Stimulated activated CD8-positive, alpha-beta memory T cell treated with anti-CD3 and anti-CD28 coated beads, Interleukin-2, amount 100 ng/mL, for 48 hours (primary cell): ENCODE results near the gene OBSCN.
"Not testable (repeated sequence)": the region's sequence is repeated elsewhere in the genome, so short reads cannot be mapped to it uniquely, and the experiment has no call there.

Experiments
- DNase-seq, 2 donors: peaks; one replicate each; pipeline ENCODE4 v3.0.0-alpha.2; 2020; ENCODE audit warnings: low read depth in 2 of 2

OBSCN gene

DNA sequence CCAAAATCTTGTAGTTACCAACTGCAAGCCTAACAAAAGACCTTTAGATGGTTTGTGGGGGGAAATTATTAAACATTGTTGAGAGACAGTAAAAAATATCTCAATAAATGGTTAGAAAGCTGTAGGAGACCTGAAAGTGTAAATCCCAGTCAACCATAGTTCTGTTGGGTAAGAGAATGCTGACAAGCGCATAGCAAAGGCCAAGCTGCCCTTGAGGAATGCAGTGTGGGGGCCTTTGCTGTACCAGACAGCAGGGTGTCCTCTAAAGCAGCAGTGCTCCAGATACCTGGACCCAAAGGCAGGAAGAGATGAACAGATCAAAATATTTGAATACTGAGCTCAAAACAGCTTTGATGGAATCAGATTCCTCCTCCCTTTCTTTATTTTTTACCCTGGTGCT lies 54.6 kb downstream of the OBSCN start:
- DNase-seq: no peak

DNA sequence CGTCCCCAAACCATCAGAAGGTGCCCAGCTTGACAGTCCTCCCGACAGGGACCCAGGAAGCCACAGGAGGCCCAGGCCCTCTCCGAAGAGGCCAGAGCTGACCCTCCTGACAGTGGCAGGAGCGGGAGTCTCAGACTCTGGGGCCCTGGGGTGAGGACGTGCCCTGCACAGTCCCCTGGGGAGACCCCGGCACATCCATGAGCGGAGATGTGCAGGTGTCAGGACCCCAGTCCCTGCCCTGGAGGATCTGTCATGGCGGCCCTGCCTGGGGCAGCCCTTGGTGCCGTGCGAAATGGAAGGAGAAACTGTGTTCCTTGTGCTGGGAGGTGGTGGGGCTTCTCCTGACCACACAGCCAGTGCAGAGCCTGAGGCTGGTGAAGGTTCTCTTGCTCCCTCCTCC lies 55.8 kb downstream of the OBSCN start:
- no peak for DNase-seq

DNA sequence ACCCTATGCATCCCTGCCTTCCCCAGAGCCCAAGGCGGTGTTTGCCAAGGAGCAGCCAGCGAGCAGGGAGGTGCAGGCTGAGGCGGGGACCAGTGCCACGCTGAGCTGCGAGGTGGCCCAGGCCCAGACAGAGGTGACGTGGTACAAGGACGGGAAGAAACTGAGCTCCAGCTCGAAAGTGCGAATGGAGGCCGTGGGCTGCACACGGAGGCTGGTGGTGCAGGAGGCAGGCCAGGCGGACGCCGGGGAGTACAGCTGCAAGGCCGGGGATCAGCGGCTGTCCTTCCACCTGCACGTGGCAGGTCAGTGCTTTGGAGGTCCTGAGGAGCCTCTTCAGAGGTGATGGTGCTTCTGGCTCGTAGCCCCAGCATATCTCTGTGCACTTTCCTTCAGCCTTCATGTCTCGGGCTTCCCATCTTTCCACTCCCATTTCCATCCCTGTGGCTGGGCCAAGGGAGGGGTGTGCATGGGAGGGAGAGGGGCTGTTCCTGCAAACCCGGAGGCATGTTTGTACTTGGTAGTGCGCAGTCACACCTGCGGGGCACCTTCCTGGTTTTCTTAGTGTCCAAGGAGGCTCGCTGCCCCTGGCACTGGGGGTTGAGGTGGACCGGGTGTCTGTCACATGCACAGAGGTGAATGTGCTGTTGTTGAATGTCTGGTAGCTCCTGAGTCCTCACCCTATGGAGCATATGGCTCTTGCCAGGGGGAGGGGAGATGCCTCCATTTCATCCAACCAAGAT lies 56.4 kb downstream of the OBSCN start:
- DNase-seq: no peak

DNA sequence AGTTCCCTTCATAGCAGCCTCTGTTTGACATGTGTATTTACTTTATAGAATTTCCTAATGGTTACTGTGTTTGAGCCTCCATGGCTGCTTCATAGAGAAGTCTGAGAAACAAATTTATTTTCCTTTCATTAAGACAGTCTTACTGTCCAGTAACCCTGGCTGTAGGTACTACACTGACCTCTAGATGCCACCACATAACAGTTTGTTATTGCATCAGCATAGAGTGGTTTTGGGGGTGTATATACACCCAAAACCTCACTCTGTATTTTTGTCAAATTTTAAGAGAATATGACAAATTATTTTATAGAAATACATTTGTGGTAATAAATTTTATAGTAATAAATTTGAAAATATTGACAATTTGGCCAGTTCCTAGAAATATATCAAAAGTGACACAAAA lies 57.3 kb downstream of the OBSCN start:
- DNase-seq: no peak

DNA sequence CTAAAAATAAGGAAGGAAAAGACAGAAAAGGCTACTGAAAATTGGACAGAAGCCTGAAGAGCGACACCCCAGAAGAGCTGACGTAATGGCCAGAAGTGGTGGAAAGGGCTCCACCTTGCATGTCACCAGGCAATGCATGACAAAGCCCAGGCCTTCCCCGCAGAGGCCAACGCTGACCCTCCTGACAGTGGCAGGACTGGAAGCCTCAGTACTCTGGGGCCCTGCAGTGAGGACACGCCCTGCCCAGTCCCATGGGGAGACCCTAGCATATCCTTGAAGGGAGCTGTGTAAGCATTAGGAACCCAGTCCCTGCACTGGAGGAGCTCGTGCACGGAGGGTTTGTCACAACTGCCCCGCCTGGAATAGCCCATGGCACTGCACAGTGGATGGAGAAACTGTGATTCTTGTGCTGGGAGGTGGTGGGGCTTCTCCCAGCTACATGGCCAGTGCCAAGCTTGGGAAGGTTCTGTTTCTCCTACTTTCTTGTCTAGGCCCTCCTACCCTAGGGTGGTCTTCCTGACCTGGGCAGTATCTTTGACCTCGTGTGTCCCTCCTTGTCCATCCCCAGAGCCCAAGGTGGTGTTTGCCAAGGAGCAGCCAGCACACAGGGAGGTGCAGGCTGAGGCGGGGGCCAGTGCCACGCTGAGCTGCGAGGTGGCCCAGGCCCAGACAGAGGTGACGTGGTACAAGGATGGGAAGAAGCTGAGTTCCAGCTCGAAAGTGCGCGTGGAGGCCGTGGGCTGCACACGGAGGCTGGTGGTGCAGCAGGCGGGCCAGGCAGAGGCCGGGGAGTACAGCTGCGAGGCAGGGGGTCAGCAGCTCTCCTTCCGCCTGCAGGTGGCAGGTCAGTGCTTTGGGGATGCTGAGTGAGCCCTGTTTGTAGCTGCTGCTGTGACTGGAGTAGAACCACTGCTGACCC lies 60.4 kb downstream of the OBSCN start:
- no peak for DNase-seq

DNA sequence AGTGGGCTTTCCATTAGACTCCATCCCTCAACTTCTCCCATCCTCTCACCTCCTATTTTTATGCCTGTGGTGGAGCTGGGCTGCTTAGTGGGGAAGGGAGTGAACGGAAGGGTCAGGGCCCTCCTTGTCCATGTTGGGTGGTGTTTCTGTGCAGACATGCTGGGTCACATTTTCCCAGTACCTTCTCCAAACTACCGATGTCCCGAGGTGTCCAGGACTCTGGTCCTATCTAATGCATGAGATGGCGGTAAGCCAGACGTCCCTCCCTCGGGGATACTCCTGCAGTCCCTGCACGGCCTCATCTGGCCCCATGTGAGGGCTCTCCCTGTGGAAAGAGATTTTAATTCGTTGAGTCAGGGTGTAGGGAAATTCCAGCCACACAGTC lies 61.0 kb downstream of the OBSCN start:
- DNase-seq: no peak

GRCh38 chr1:228269431-228269830 lies 61.6 kb downstream of the OBSCN start:
- not testable (repeated sequence) for DNase-seq

DNA sequence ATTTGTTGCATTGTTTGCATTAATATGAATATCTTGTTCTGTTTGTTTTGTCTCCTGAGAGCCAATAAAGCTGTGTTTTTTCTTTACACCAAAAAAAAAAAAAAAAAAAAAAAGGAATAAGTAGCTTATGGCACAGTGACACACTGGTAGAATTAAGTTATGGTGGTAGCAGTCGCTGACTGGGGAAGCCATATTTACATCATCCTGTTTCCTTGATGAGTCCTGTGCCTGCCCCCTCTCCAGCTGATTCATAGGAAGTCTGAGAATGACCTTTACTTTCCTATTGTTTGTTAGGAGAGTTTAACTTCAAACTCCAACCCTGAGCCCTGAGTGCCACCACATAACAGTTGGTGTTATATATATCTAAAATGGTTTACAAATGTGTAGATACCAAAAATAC lies 62.2 kb downstream of the OBSCN start:
- DNase-seq: no peak

DNA sequence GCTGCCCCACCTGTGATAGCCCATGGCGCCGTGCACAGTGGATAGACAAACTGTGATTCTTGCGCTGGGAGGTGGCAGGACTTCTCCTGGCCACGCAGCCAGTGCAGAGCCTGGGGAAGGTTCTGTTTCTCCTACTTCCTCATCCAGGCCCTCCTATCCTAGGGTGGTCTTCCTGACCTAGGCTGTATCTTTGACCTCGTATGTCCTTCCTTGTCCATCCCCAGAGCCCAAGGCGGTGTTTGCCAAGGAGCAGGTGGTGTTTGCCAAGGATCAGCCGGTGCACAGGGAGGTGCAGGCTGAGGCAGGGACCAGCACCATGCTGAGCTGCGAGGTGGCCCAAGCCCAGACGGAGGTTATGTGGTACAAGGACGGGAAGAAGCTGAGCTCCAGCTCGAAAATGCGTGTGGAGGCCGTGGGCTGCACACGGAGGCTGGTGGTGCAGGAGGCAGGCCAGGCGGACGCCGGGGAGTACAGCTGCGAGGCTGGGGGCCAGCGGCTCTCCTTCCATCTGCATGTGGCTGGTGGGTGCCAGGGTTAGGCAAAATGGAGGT lies 63.9 kb downstream of the OBSCN start:
- DNase-seq: no peak

GRCh38 chr1:228272331-228272791 lies 64.5 kb downstream of the OBSCN start:
- DNase-seq: no peak

DNA sequence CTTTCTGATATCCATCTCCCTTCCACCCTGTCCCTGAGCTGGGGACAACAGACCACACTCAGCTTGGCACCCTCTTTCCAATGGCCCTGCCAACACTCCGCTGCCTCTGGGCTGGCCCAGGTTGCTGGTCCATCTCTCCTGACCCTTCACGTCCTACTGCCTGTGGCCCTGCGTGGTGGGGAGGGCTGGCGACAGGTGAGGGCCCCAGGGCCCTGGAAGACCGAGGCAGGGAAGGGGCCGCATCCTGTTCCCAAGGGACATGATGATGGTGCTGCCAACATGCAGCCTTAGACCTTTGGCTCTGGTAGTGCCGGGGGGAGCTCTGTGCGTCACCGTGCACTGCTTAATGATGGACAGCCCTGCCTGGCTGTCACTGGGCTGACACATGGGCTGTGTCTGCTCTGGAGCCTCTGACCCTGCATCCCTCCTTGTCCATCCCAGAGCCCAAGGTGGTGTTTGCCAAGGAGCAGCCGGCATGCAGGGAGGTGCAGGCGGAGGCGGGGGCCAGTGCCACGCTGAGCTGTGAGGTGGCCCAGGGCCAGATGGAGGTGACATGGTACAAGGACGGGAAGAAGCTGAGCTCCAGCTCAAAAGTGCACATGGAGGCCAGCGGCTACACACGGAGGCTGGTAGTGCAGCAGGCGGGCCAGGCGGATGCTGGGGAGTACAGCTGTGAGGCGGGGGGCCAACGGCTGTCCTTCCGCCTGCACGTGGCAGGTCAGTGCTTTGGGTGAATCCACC lies 65.2 kb downstream of the OBSCN start:
- no peak for DNase-seq

- DNase-seq: no peak
These were observed 66.0 kb downstream of the OBSCN start for GRCh38 chr1:228273720-228274451.

DNA sequence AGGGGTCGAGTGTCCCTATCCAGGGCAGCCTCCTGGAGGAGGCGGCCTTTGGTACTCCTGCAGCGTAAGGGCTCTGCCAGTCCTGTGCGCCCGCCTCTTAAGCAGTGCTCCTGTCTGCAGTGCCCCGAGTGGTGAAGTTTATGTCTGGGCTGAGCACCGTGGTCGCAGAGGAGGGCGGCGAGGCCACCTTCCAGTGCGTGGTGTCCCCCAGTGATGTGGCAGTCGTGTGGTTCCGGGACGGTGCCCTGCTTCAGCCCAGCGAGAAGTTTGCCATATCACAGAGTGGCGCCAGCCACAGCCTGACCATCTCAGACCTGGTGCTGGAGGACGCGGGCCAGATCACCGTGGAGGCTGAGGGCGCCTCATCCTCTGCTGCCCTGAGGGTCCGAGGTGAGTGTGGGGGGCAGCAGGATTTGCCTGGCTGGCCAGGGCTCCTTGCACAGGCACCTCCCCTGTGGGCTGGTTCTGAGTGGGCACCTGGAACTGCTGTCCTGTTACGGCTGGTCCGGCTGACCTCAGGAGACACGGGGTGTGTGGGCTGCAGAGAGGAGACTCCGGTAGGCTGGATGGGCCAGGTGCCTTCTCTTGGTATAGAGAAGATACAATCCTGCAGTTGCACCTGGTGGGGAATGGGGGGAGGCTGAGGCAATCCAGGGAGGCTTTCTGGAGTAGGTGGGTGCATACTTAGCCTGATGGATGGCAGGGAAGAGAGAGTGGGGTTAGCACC lies 66.8 kb downstream of the OBSCN start:
- DNase-seq: no peak

GRCh38 chr1:228275179-228275429 lies 67.3 kb downstream of the OBSCN start:
- DNase-seq: no peak

DNA sequence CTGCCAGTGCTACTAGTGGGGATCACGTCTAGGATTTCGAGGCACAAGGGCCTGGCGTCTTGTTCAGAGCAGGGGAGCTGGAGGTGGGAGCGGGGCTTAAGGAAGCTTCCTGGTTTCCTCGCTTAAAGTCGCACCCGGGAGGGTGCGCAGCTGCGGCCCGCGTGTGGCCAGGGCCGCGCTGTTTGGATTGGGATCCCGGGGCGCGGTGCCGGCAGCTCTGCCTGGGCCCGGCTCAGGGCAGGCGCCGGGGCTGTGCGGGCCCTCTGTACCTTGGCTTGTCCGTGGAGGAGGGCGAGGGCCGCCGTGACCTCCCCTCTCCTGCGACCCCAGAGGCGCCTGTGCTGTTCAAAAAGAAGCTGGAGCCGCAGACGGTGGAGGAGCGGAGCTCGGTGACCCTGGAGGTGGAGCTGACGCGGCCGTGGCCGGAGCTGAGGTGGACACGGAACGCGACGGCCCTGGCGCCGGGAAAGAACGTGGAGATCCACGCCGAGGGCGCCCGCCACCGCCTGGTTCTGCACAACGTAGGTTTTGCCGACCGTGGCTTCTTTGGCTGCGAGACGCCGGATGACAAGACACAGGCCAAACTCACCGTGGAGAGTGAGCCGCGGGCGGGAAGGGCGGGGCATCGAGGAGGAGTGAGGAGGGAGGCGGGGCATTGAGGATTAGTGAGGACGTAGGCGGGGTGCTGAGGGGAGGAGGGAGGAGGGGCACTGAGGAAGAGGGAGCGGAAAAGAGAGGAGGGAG lies 67.8 kb downstream of the OBSCN start:
- DNase-seq: peak; percentile 82 to 83

GRCh38 chr1:228276174-228276831 lies 68.5 kb downstream of the OBSCN start:
- DNase-seq: no peak

DNA sequence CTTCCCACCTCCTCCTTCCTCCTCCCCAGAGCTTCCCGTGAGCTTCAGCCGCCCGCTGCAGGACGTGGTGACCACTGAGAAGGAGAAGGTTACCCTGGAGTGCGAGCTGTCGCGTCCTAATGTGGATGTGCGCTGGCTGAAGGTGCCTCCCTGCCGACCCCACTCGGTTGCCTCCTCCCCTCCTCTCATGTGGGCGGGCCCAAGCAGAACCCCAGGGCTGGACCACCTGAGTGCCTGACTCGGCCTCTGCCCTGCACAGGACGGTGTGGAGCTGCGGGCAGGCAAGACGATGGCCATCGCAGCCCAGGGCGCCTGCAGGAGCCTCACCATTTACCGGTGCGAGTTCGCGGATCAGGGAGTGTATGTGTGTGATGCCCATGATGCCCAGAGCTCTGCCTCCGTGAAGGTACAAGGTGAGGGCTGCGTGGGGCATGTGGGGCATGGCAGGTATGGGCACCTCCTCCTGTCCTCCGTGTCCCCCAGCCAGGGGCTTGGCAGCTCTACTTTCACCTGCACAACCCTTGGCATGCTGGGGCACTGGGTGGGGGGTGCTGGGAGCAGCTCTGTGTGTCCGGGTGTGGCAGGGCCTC lies 69.2 kb downstream of the OBSCN start:
- no peak for DNase-seq

DNA sequence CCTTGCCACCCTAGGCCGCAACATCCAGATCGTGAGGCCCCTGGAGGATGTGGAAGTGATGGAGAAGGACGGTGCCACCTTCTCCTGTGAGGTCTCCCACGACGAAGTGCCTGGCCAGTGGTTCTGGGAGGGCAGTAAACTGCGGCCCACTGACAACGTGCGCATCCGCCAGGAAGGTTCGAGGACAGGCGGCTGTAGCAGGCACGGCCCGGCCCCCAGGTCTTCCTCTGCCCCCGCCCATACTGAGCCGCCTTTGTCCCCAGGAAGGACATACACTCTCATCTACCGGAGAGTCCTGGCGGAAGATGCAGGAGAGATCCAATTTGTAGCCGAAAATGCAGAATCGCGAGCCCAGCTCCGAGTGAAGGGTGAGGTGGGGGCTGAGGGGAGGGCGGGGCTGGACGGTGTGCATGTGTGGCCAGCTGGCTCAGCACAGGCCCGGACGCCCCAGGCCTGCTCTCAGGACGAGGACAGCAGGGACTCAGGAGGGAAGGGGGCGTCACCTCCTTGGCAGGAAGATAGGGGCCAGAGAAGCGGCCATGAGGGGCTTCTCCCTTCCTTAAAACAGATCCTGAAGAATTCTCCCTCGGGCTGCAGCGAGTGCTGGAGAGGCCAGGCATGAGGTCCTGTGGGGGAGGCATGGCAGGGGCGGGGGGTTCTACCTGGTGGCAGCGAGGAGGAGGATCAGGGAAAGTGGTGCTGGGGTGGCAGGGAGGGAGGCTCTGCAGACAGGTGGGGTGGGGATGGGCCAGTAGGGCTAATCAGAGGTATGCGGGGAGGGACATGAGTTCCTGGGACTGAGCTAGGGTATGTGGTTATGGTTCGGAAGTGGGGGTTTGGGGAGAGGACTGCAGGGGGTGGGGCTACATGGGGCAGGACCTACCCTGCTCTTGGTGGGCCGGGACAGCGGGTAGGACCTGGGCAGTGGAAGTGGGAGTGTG lies 69.9 kb downstream of the OBSCN start:
- no peak for DNase-seq
